ENCODE data around the gene SRP54. TPM values are rescaled to one million over a fixed set of nuclear protein-coding genes. Genes with fewer than 3 reads are reported as not detected.
"Not testable (repeated sequence)": the region's sequence is repeated elsewhere in the genome, so short reads cannot be mapped to it uniquely, and the experiment has no call there.

Gene SRP54
- polyA plus RNA-seq, 2 donors: 17.1 to 29.7 TPM

- H3K4me3 ChIP-seq (ENCODE audit: low read depth in 1 of 2, low read length in 2 of 2); H3K27me3 ChIP-seq (ENCODE audit: control insufficient read depth in 1 of 2, insufficient read depth in 2 of 2, low read length in 2 of 2); H3K36me3 ChIP-seq (ENCODE audit: control insufficient read depth in 2 of 2, insufficient read depth in 2 of 2, low read length in 1 of 2); H3K9me3 ChIP-seq (ENCODE audit: control insufficient read depth in 2 of 2, insufficient read depth in 1 of 2, low read depth in 1 of 2, low read length in 1 of 2); H3K4me1 ChIP-seq (ENCODE audit: control insufficient read depth in 2 of 2, insufficient read depth in 2 of 2, low read length in 1 of 2); H3K27ac ChIP-seq (ENCODE audit: low read depth in 2 of 2, low read length in 1 of 2): not testable (repeated sequence)
- 62 to 74% methylated on average over 1 of the region's 1 CpG for WGBS, 2 donors
Observed at GRCh38 chr14:35061113-35061791, 78.5 kb downstream of the SRP54 start.

DNA sequence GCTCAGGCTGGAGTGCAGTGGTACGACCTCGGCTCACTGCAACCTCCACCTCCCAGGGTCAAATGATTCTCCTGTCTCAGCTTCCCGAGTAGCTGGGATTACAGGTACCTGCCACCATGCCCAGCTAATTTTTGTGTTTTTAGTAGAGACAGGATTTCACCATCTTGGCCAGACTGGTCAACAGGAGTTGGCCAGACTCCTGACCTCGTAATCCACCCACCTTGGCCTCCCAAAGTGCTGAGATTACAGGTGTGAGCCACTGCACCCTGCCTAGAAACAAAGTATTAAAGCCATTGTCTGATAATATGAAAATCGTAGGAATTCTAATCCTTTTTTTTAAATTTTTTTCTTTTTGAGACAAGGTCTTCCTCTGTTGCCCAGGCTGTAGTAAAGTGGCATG is 82.9 kb downstream of the SRP54 start:
- not testable (repeated sequence) for H3K36me3 ChIP-seq (ENCODE audit: control insufficient read depth in 2 of 2, insufficient read depth in 2 of 2, low read length in 1 of 2); H3K4me3 ChIP-seq (ENCODE audit: low read depth in 1 of 2, low read length in 2 of 2); H3K9me3 ChIP-seq (ENCODE audit: control insufficient read depth in 2 of 2, insufficient read depth in 1 of 2, low read depth in 1 of 2, low read length in 1 of 2); H3K27me3 ChIP-seq (ENCODE audit: control insufficient read depth in 1 of 2, insufficient read depth in 2 of 2, low read length in 2 of 2); H3K4me1 ChIP-seq (ENCODE audit: control insufficient read depth in 2 of 2, insufficient read depth in 2 of 2, low read length in 1 of 2); H3K27ac ChIP-seq (ENCODE audit: low read depth in 2 of 2, low read length in 1 of 2)
- WGBS, 2 donors: 92 to 96% methylated on average over 5 of the region's 5 CpGs

GRCh38 chr14:35068238-35069012 is 85.6 kb downstream of the SRP54 start:
- no peak overlapping the region for H3K4me3 ChIP-seq (ENCODE audit: low read depth in 1 of 2, low read length in 2 of 2)
- H3K4me1 ChIP-seq (ENCODE audit: control insufficient read depth in 2 of 2, insufficient read depth in 2 of 2, low read length in 1 of 2): no peaks in the 10 kb centered on the region
- no peaks in the 10 kb centered on the region for H3K36me3 ChIP-seq (ENCODE audit: control insufficient read depth in 2 of 2, insufficient read depth in 2 of 2, low read length in 1 of 2)
- no peak overlapping the region for H3K27ac ChIP-seq (ENCODE audit: low read depth in 2 of 2, low read length in 1 of 2)
- WGBS, 2 donors: 82 to 93% methylated on average over 4 of the region's 4 CpGs
- H3K9me3 ChIP-seq (ENCODE audit: control insufficient read depth in 2 of 2, insufficient read depth in 1 of 2, low read depth in 1 of 2, low read length in 1 of 2): no peaks in the 10 kb centered on the region
- H3K27me3 ChIP-seq (ENCODE audit: control insufficient read depth in 1 of 2, insufficient read depth in 2 of 2, low read length in 2 of 2): no peaks in the 10 kb centered on the region

DNA sequence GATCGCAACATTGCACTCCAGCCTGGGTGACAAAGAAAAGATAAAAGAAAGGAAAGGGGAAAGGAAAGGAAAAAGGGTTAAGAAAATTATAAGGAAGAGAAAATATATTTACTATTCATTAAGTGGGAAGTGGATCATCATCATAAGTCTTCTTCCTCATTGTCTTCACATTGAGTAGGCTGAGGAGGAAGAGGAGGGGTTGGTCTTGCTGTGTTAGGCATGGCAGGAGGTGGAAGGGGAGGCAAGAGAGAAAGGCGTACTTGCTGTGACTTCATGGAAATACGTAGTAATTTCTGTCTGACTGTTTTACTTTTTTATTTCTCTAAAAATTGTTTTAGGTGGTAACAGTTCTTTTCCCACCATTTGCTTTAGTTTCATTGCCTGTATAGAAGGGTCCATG is 89.4 kb downstream of the SRP54 start:
- H3K9me3 ChIP-seq (ENCODE audit: control insufficient read depth in 2 of 2, insufficient read depth in 1 of 2, low read depth in 1 of 2, low read length in 1 of 2): no peaks in the 10 kb centered on the region
- no peak overlapping the region for H3K4me3 ChIP-seq (ENCODE audit: low read depth in 1 of 2, low read length in 2 of 2)
- WGBS, 2 donors: 93 to 97% methylated on average over 3 of the region's 3 CpGs
- no peaks in the 10 kb centered on the region for H3K36me3 ChIP-seq (ENCODE audit: control insufficient read depth in 2 of 2, insufficient read depth in 2 of 2, low read length in 1 of 2)
- H3K27ac ChIP-seq (ENCODE audit: low read depth in 2 of 2, low read length in 1 of 2): no peak overlapping the region
- H3K4me1 ChIP-seq (ENCODE audit: control insufficient read depth in 2 of 2, insufficient read depth in 2 of 2, low read length in 1 of 2): no peaks in the 10 kb centered on the region
- H3K27me3 ChIP-seq (ENCODE audit: control insufficient read depth in 1 of 2, insufficient read depth in 2 of 2, low read length in 2 of 2): no peaks in the 10 kb centered on the region

GRCh38 chr14:35073486-35073885 is 90.7 kb downstream of the SRP54 start:
- H3K4me1 ChIP-seq (ENCODE audit: control insufficient read depth in 2 of 2, insufficient read depth in 2 of 2, low read length in 1 of 2): no peaks in the 10 kb centered on the region
- H3K27ac ChIP-seq (ENCODE audit: low read depth in 2 of 2, low read length in 1 of 2): no peak overlapping the region
- WGBS, 2 donors: 81 to 82% methylated on average over 1 of the region's 1 CpG
- no peak overlapping the region for H3K4me3 ChIP-seq (ENCODE audit: low read depth in 1 of 2, low read length in 2 of 2)
- H3K27me3 ChIP-seq (ENCODE audit: control insufficient read depth in 1 of 2, insufficient read depth in 2 of 2, low read length in 2 of 2): no peaks in the 10 kb centered on the region
- peaks cover 0 to 3% of the 10 kb centered on the region in 2 donors for H3K36me3 ChIP-seq (ENCODE audit: control insufficient read depth in 2 of 2, insufficient read depth in 2 of 2, low read length in 1 of 2)
- no peaks in the 10 kb centered on the region for H3K9me3 ChIP-seq (ENCODE audit: control insufficient read depth in 2 of 2, insufficient read depth in 1 of 2, low read depth in 1 of 2, low read length in 1 of 2)

DNA sequence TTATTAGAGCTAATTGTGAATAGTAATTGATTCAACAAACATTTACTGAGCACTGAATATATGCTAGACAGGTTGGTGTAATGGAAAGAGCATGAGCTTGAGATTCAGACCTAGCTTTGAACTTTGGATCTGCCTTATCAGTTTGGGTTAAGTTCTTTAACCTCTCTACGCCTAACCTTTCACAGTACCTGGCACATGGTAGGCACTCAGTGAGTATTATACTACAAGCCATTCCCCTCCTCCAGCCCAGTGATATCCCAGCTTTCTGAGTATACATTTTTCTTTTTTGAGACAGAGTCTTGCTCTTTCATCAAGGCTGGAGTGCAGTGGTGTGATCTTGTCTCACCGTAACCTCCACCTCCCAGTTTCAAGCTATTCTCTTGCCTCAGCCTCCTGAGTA is 95.3 kb downstream of the SRP54 start:
- no peak overlapping the region for H3K4me3 ChIP-seq (ENCODE audit: low read depth in 1 of 2, low read length in 2 of 2)
- H3K27ac ChIP-seq (ENCODE audit: low read depth in 2 of 2, low read length in 1 of 2): no peak overlapping the region
- peaks cover 0 to 3% of the 10 kb centered on the region in 2 donors for H3K36me3 ChIP-seq (ENCODE audit: control insufficient read depth in 2 of 2, insufficient read depth in 2 of 2, low read length in 1 of 2)
- H3K4me1 ChIP-seq (ENCODE audit: control insufficient read depth in 2 of 2, insufficient read depth in 2 of 2, low read length in 1 of 2): no peaks in the 10 kb centered on the region
- no peaks in the 10 kb centered on the region for H3K27me3 ChIP-seq (ENCODE audit: control insufficient read depth in 1 of 2, insufficient read depth in 2 of 2, low read length in 2 of 2)
- WGBS, 2 donors: 89 to 97% methylated on average over 2 of the region's 2 CpGs
- H3K9me3 ChIP-seq (ENCODE audit: control insufficient read depth in 2 of 2, insufficient read depth in 1 of 2, low read depth in 1 of 2, low read length in 1 of 2): no peaks in the 10 kb centered on the region

Other genes starting within 250 kb of the SRP54 start
- 10 to 100 TPM; 18.5 to 18.9 TPM for gene BAZ1A, start 107.6 kb upstream of the SRP54 start, polyA plus RNA-seq
- gene FAM177A1, start 63.3 kb downstream of the SRP54 start, polyA plus RNA-seq: 10 to 100 TPM; 42.6 to 43.0 TPM
- gene PPP2R3C, start 139.0 kb downstream of the SRP54 start, polyA plus RNA-seq: 10 to 100 TPM; 10.3 to 13.1 TPM
- gene PRORP, start 139.6 kb downstream of the SRP54 start, polyA plus RNA-seq: 10 to 100 TPM in 1 of 2 donors, 1 to 10 TPM in 1; 8.9 to 18.2 TPM